BE2C (cell line): ENCODE measurements around the gene FMOD.

Experiments
- DNase-seq: peaks from one replicate; pipeline ENCODE4 v3.0.0-alpha.2; 2020
- H3K27me3 ChIP-seq: fragments of 250-450 bp; sonication (Bioruptor Pico); 2 replicates; pipeline ENCODE4 v1.5.1; 2020; ENCODE audit warnings: mild to moderate bottlenecking
- H3K36me3 ChIP-seq: fragments of 250-450 bp; sonication (Bioruptor Pico); 2 replicates; pipeline ENCODE4 v1.5.1; 2020; ENCODE audit warnings: mild to moderate bottlenecking
- H3K4me1 ChIP-seq: fragments of 250-450 bp; sonication (Bioruptor Pico); 2 replicates; pipeline ENCODE4 v1.5.1; 2020
- H3K4me3 ChIP-seq: 2 replicates; pipeline ENCODE4 v1.5.1; 2011; ENCODE audit warnings: low read depth, low read length
- H3K9me3 ChIP-seq: fragments of 250-450 bp; sonication (Bioruptor Pico); 2 replicates; pipeline ENCODE4 v1.5.1; 2020
- CTCF ChIP-seq: IDR thresholded peaks from 2 replicates; pipeline ENCODE4 v1.5.1; 2012; ENCODE audit warnings: mild to moderate bottlenecking, low read depth, low read length

The FMOD gene

DNA sequence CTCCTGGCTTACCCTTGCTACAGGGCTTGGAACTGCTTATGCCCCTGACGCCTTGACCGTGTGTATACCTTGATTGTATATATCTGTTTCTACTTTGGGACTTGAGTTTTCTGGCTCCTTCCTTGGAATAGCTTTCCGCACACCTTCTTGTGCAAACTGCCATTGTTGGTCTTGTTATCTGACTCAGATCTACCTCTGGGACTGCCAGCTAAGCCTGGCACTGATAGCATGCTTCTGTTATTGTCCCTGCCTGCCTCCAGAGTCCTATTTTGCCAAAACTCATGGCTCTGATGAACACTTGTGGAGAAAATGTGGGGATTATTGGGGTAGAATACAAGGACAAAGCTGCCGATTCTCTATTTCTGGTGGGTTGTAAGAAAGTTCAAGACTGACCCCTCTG is 15.4 kb downstream of the FMOD start:
- H3K4me3 ChIP-seq, result no peak overlapping the region
- H3K9me3 ChIP-seq, result no peaks in the 10 kb centered on the region
- peaks cover 4% of the 10 kb centered on the region; the same call in 1 of the 2 replicates for H3K4me1 ChIP-seq
- H3K27me3 ChIP-seq, result no peaks in the 10 kb centered on the region
- no peak for DNase-seq
- no peak for TF ChIP-seq CTCF
- H3K36me3 ChIP-seq, result no peaks in the 10 kb centered on the region

DNA sequence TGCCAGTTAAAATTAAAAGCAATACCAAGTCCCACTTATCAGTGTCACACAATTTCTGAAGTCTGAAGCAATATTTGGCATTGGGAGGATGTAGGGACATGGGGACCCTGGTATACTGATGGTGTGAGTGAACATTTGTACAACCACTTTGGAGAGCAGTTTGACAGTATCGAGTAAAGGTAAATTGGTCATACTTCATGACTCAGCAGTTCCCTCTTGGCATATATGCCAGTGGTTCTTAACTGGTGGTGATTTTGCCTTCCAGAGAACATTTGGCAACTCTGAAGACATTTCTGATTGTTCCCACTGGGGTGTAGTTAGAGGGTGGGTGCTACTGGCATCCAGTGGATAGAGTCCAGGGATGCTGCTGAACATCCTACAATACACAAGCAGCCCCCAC is 19.7 kb downstream of the FMOD start:
- no peak overlapping the region for H3K4me3 ChIP-seq
- no peaks in the 10 kb centered on the region for H3K36me3 ChIP-seq
- peaks cover 21% of the 10 kb centered on the region for H3K4me1 ChIP-seq
- TF ChIP-seq CTCF, result no peak
- no peaks in the 10 kb centered on the region for H3K27me3 ChIP-seq
- no peaks in the 10 kb centered on the region for H3K9me3 ChIP-seq
- DNase-seq, result no peak

GRCh38 chr1:203328714-203329122 is 22.2 kb downstream of the FMOD start:
- Histone ChIP-seq H3K36me3 (no peaks in the 10 kb centered on the region), H3K27me3 (no peaks in the 10 kb centered on the region), H3K4me1 (peaks cover 41% of the 10 kb centered on the region), H3K9me3 (no peaks in the 10 kb centered on the region), H3K4me3 (no peak overlapping the region)
- DNase-seq, result peak; percentile 60
- peak; percentile 48 for TF ChIP-seq CTCF

DNA sequence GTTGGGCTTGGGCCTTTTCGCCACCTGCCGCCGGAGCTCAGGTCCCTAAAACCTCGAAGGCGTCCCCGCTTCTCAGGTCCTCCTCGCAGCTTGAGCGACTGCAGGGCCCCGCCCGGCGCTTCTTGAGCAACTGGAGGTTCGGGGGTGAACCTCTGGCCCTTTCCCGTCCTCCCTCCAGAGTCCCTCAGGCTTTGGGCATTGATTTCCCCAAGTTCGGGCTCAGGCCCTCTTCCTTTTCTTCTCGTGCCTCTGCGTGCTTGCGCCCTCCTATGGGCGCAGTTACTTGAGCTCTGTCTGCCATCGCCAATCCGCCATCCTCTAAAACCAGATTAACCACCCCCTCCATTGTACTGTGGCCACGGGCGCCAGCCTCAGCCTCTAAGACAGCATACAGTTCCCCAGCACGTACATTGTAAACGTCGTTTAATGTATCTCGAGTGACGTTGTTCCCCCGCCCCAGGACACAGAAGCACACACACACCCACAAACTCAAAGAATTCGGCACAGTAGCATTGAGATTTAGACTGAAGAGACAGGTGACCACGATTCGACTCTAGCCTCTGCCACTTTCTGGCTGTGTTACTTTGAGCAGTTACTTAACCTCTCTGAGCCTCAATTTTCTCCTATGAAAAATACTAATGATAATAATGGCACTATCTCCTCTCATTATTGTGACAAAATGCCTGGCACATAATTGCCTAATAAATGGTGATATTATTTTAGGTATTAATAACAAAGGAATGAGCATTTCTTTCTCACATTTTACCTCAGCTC is 23.1 kb downstream of the FMOD start:
- peak; percentile 72 for DNase-seq
- Histone ChIP-seq H3K27me3 (no peaks in the 10 kb centered on the region), H3K36me3 (no peaks in the 10 kb centered on the region), H3K4me1 (peaks cover 48% of the 10 kb centered on the region), H3K9me3 (no peaks in the 10 kb centered on the region), H3K4me3 (peak overlapping the region; percentile 64)
- peak; percentile 60 for TF ChIP-seq CTCF

GRCh38 chr1:203326830-203327683 is 23.9 kb downstream of the FMOD start:
- H3K27me3 ChIP-seq, result no peaks in the 10 kb centered on the region
- H3K4me1 ChIP-seq, result peaks cover 56% of the 10 kb centered on the region
- no peaks in the 10 kb centered on the region for H3K9me3 ChIP-seq
- no peak for TF ChIP-seq CTCF
- peak; percentile 97 for DNase-seq
- no peaks in the 10 kb centered on the region for H3K36me3 ChIP-seq
- peak overlapping the region; percentile 64 for H3K4me3 ChIP-seq
